SW480 (cell line): ENCODE results near the gene ACACB.

Experiments used
- DNase-seq: peaks from one replicate; pipeline ENCODE4 v3.0.0-alpha.2; 2016; ENCODE audit warnings: low spot score

ACACB gene

GRCh38 chr12:109302358-109302757 is 186.0 kb downstream of the ACACB start:
- no peak for DNase-seq

GRCh38 chr12:109302770-109303169 is 186.4 kb downstream of the ACACB start:
- DNase-seq = no peak

- DNase-seq = no peak
These were observed 188.1 kb downstream of the ACACB start for GRCh38 chr12:109304485-109304884.

GRCh38 chr12:109305547-109305946 is 189.2 kb downstream of the ACACB start:
- DNase-seq = no peak

- no peak for DNase-seq
These were observed 190.7 kb downstream of the ACACB start for GRCh38 chr12:109307051-109307450.

GRCh38 chr12:109308534-109309380 is 192.4 kb downstream of the ACACB start, which contains the start of gene FOXN4:
Gene FOXN4 (minus strand): TSS chr12:109309284. CDS start chr12:109308321, 963 bp downstream.
- no peak for DNase-seq

GRCh38 chr12:109309381-109310246 is 193.2 kb downstream of the ACACB start:
- peak; percentile 21 for DNase-seq

GRCh38 chr12:109310247-109311125 is 194.1 kb downstream of the ACACB start:
- peak; percentile 16 for DNase-seq
